Esophagus muscularis mucosa (tissue), 3 donors: Measurements from ENCODE around the gene POLR2H.

Experiments
- CTCF ChIP-seq, 3 experiments: fragments of 200-600 bp in 2 of 3; fragments of 450-650 bp in 1 of 3; sonication (generic) in 2 of 3; IDR thresholded peaks; one replicate each; pipeline ENCODE4 v1.5.1; 2017 to 2019; ENCODE audit warnings: antibody characterized with exemption in 3 of 3, mild to moderate bottlenecking in 2 of 3, moderate library complexity in 1 of 3
- POLR2A ChIP-seq: fragments of 450-650 bp; IDR thresholded peaks from one replicate; pipeline ENCODE4 v1.6.1; 2017; ENCODE audit warnings: antibody characterized with exemption, moderate library complexity, mild to moderate bottlenecking, low read depth

GRCh38 chr3:184358921-184359350 lies 2.6 kb upstream of the POLR2H start:
- TF ChIP-seq POLR2A, result no peak
- no peak for TF ChIP-seq CTCF (IDR thresholded peaks at IDR 0.05)
